H54 (cell line): ENCODE data around the gene COA1.

Experiments
- DNase-seq: peaks from one replicate; pipeline ENCODE4 v3.0.0; 2011; ENCODE audit warnings: low spot score, mixed read lengths; ENCODE audit not compliant: insufficient read length
- FAIRE-seq: peaks from 3 replicates; lab custom pipeline; 2011; peaks lifted over from hg19 to GRCh38; lab: Jason Lieb, UNC
- POLR2A ChIP-seq: IDR thresholded peaks from 2 replicates; pipeline ENCODE4 v1.6.1; 2011; ENCODE audit warnings: low read depth, mild to moderate bottlenecking, low read length

Gene COA1

GRCh38 chr7:43591558-43592180, 137.7 kb downstream of the COA1 start:
- no peak for TF ChIP-seq POLR2A
- DNase-seq: no peak
- FAIRE-seq: peak; percentile 87

- TF ChIP-seq POLR2A: no peak
- peak; percentile 58 for FAIRE-seq
Observed at GRCh38 chr7:43590862-43591557, 138.3 kb downstream of the COA1 start.

GRCh38 chr7:43589728-43590127, 139.6 kb downstream of the COA1 start:
- DNase-seq (no peak), FAIRE-seq (no peak)
- no peak for TF ChIP-seq POLR2A

More at GRCh38 chr7:43590862-43591557, 138.3 kb downstream of the COA1 start:
- no peak for DNase-seq
